ENCODE results near the gene PRCD.

GRCh38 chr17:76546556-76547182 is 6.8 kb downstream of the PRCD start:
- TF ChIP-seq POLR2AphosphoS5 (IDR thresholded peaks at IDR 0.05; ENCODE audit: insufficient read depth in 1 of 2, low read depth in 1 of 2) (no peak), CTCF (IDR thresholded peaks at IDR 0.05) (no peak)

Measured in vagina (tissue), 2 donors.